ENCODE results near the gene REEP3. TPM values are rescaled to one million over a fixed set of nuclear protein-coding genes. Genes with fewer than 3 reads are reported as not detected.

REEP3 gene
- total and polyA plus RNA-seq, 12 donors = 9.9 to 27.7 (median 17.2) TPM

GRCh38 chr10:63642808-63643207 is 121.6 kb downstream of the REEP3 start:
- ATAC-seq (no peak), DNase-seq (no peak)
- Histone ChIP-seq H3K4me3 (no peak overlapping the region), H3K9me3 (no peaks in the 10 kb centered on the region), H3K27me3 (no peaks in the 10 kb centered on the region), H3K4me1 (peaks cover 0 to 44% (median 19%) of the 10 kb centered on the region in 9 donors), H3K36me3 (no peaks in the 10 kb centered on the region), H3K27ac (peak overlapping the region in 8 of 10 donors; percentile 69 to 94 (median 87))
- TF ChIP-seq CTCF (IDR thresholded peaks at IDR 0.05) = no peak
- intact Hi-C loops (cut with DNase I) = no loop called here
- WGBS, 2 donors = 75 to 76% methylated on average over 5 of the region's 5 CpGs

GRCh38 chr10:63644418-63645142 is 123.4 kb downstream of the REEP3 start:
- Histone ChIP-seq H3K4me3 (no peak overlapping the region), H3K4me1 (peaks cover 0 to 44% (median 19%) of the 10 kb centered on the region in 9 donors), H3K9me3 (no peaks in the 10 kb centered on the region), H3K27me3 (no peaks in the 10 kb centered on the region), H3K36me3 (no peaks in the 10 kb centered on the region), H3K27ac (peak overlapping the region; percentile 69 to 94 (median 82))
- ATAC-seq (peak in 7 of 8 donors; percentile 53 to 88 (median 84)), DNase-seq (no peak)
- TF ChIP-seq CTCF (IDR thresholded peaks at IDR 0.05) = no peak
- WGBS, 2 donors = 67 to 80% methylated on average over 4 of the region's 4 CpGs
- intact Hi-C loops (cut with DNase I) = loop anchor here in 1 of 10 donors (1.0 kb wide), 1 partner anchor 26 kb away; no protein-coding TSS in a partner anchor

- Histone ChIP-seq H3K27me3 (no peaks in the 10 kb centered on the region), H3K27ac (peak overlapping the region; percentile 61 to 94 (median 82)), H3K4me3 (no peak overlapping the region), H3K4me1 (peaks cover 0 to 44% (median 19%) of the 10 kb centered on the region in 9 donors), H3K36me3 (no peaks in the 10 kb centered on the region), H3K9me3 (no peaks in the 10 kb centered on the region)
- intact Hi-C loops (cut with DNase I) = no loop called here
- no peak for TF ChIP-seq CTCF (IDR thresholded peaks at IDR 0.05)
- WGBS, 2 donors = 92 to 96% methylated on average over 2 of the region's 2 CpGs
- ATAC-seq (no peak), DNase-seq (no peak)
These were observed 124.0 kb downstream of the REEP3 start for GRCh38 chr10:63645195-63645594.

- Histone ChIP-seq H3K4me3 (no peak overlapping the region), H3K27me3 (no peaks in the 10 kb centered on the region), H3K36me3 (no peaks in the 10 kb centered on the region), H3K4me1 (peaks cover 0 to 41% (median 19%) of the 10 kb centered on the region in 9 donors), H3K9me3 (no peaks in the 10 kb centered on the region), H3K27ac (peak overlapping the region in 5 of 10 donors; percentile 20 to 94 (median 87))
- no peak for DNase-seq
- ATAC-seq = no peak
- 93 to 96% methylated on average over 2 of the region's 2 CpGs for WGBS, 2 donors
- intact Hi-C loops (cut with DNase I) = no loop called here
- no peak for TF ChIP-seq CTCF (IDR thresholded peaks at IDR 0.05)
These were observed 125.3 kb downstream of the REEP3 start for GRCh38 chr10:63646491-63646890.
